Large intestine (tissue), 3 donors: ENCODE results near the gene CMTM8. TPM values are rescaled to one million over a fixed set of nuclear protein-coding genes. Genes with fewer than 3 reads are reported as not detected.

Source experiments
- DNase-seq, 2 donors: peaks; one replicate each; pipeline versions ENCODE4 v3.0.0 to v3.0.0-alpha.2; 2013
- H3K27ac ChIP-seq: one replicate; pipeline ENCODE4 v1.5.1; 2013; ENCODE audit warnings: low read length
- H3K27me3 ChIP-seq: 2 replicates; pipeline ENCODE4 v1.6.1; 2013; ENCODE audit warnings: low read length; ENCODE audit not compliant: control insufficient read depth, insufficient read depth
- H3K36me3 ChIP-seq: 2 replicates; pipeline ENCODE4 v1.6.1; 2013; ENCODE audit warnings: low read length; ENCODE audit not compliant: control insufficient read depth, insufficient read depth
- H3K4me1 ChIP-seq: one replicate; pipeline ENCODE4 v1.6.1; 2013; ENCODE audit warnings: low read length; ENCODE audit not compliant: control insufficient read depth, insufficient read depth
- H3K4me3 ChIP-seq: one replicate; pipeline ENCODE4 v1.5.1; 2013; ENCODE audit warnings: low read length
- H3K9me3 ChIP-seq: one replicate; pipeline ENCODE4 v1.6.1; 2013; ENCODE audit warnings: mild to moderate bottlenecking, low read depth, low read length, moderate library complexity; ENCODE audit not compliant: control insufficient read depth
- WGBS: methylation state at CpG from one replicate; pipeline ENCODE4 v1.1.5; 2013; ENCODE audit warnings: low lambda C conversion rate; ENCODE audit not compliant: insufficient coverage; 5-methylcytosine and 5-hydroxymethylcytosine counted together
- polyA plus RNA-seq: library from polyadenylated mRNA; unstranded; fragments of 120-200 nt; gene quantifications from one replicate; pipeline ENCODE4 v1.2.1, GENCODE V29; 2013

CMTM8 gene
- polyA plus RNA-seq, 1 donor: 20.1 TPM

DNA sequence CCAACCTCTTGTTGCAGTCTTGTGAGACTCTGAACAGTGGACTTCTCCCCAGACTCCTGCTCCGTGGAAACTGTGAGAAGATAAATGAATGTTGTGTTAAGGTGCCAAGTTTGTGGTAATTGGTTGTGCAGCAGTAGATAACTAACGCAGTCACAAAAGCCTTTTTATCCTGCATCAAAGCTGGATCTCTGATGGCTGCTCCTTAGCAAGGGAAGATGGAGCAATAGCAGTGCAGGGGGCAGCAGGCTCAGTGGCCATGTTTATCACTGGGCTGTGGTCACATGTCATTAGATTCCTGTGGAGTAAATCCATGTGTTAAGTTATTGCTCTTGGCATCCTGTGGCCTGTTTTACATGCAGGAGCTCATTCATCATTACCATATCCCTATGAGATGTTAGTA is 166.7 kb downstream of the CMTM8 start:
- Histone ChIP-seq H3K4me3 (no peak overlapping the region), H3K4me1 (peaks cover 6% of the 10 kb centered on the region), H3K27ac (no peak overlapping the region), H3K36me3 (no peaks in the 10 kb centered on the region), H3K27me3 (no peaks in the 10 kb centered on the region), H3K9me3 (no peaks in the 10 kb centered on the region)
- DNase-seq: no peak
- WGBS: no CpG with 5 or more reads among the region's 2 CpGs

DNA sequence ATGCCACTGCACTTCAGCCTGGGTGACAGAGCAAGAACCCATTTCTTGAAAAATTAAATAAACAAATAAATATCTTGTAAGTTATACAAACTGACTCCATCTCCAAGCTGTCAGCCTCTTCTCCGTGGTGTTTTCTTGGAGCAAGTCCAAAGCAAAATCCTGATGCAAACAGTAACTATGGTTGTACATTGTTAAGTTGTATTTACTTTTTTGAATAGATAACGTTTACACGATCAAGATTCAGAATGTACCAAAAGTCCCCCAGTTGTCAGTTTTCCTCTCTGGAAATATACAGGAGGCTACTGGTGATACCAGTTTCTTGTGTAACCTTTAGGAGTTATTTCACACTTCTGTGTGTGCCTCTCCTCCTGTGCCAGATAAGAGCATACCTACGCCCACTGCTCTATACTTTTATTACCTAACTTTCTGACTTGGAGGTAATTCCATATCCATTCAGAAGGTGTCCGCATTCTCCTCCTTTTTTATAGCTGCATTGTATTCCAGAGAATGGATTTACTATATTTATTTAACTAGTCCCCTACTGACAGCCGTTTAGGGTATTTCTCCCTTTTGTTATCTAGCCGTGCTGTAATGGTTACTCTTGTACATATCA is 167.3 kb downstream of the CMTM8 start:
- Histone ChIP-seq H3K4me3 (no peak overlapping the region), H3K36me3 (no peaks in the 10 kb centered on the region), H3K27ac (no peak overlapping the region), H3K9me3 (no peaks in the 10 kb centered on the region), H3K4me1 (peaks cover 5% of the 10 kb centered on the region), H3K27me3 (no peaks in the 10 kb centered on the region)
- DNase-seq: peak in 1 of 2 donors; percentile 44
- 80% methylated on average over 1 of the region's 7 CpGs for WGBS

DNA sequence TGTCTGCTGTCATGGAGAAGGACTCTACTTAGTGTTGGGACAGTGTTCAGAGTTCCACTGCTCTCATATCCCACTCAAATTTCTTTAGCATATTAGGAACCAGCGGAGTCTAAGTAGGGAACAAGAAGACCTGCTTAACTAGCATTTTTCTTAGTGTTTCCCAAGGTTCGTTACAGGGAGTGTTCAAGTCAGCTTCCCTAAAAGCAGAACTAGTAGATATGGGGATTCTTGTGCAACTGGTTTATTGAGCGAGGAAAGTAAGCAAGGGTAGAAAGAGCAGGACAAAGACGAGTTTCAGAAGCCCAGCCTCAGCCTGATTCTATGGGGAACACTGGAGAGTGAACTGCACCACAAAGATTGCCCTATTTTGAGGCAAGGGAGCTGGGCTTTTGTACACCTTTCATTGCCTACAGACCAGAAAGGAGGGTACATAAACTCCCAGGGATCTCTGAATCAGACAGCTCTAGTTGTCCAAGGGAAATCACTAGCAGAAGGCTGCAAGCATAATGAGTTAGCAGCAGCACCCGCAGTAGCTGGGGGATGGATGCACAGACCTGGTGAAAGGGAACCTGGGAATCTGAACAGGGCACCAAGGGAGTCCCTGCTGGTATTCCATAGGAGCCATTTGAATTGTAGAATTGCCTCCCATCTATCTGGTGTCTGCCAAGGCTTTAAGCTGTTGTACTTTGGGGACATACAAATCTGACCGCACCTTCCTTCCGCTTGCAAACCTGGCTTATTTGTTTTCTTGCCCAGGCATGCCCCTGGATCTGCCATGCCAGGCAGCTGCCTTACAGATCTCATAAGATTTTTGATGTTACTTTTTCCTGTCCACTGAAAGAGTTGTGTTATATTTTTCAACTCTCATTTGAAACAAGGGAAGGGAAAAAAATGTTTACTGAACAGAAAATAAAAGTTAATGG is 168.3 kb downstream of the CMTM8 start:
- WGBS: 100% methylated on average over 1 of the region's 7 CpGs
- H3K4me1 ChIP-seq: no peaks in the 10 kb centered on the region
- H3K4me3 ChIP-seq: no peak overlapping the region
- H3K27me3 ChIP-seq: no peaks in the 10 kb centered on the region
- peak in 1 of 2 donors; percentile 46 for DNase-seq
- H3K9me3 ChIP-seq: no peaks in the 10 kb centered on the region
- H3K27ac ChIP-seq: no peak overlapping the region
- no peaks in the 10 kb centered on the region for H3K36me3 ChIP-seq

DNA sequence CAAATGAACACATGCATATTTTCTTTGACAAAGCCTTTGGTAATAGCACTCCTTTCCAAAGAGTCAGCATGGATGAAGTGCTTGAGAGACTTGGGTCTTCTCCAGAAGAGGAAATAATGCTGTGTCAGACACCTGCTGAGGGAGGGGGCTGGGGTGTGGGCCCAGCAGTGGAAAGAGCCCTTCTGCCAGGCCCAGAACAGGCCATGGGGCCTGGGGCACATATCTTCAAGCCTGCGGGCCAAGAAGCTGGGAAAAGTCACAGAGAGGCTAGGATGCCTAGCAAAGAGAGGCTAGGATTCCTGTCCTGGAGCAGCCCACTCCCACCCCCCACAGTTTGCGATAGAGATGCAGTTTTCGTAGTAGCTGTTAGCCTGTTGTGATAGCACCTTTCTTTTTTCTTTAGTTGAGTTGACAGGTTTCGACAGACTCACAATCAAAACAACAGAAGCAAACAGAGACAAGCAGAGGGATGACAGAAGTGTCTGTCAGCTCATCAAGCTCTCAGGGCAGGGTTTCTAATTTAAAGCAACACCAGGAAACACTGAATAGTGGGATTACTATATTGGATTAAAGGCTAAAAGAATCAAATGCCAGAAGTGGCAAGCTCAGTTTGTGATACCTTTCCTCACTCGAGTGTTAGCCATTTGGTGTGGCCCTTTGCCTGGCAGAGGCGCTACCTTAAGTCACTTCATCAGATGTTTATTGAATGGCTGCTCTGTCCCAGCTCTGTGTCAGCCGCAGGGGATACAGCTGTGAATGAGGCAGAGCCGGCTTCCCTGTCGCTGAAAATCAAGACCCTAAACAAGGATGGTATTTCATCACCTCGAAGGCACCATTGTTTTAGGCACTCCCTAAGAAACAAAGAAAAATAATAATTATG is 172.1 kb downstream of the CMTM8 start:
- WGBS: 71% methylated on average over 3 of the region's 10 CpGs
- H3K27ac ChIP-seq: no peak overlapping the region
- DNase-seq: no peak
- no peaks in the 10 kb centered on the region for H3K4me1 ChIP-seq
- H3K9me3 ChIP-seq: no peaks in the 10 kb centered on the region
- no peaks in the 10 kb centered on the region for H3K27me3 ChIP-seq
- H3K4me3 ChIP-seq: no peak overlapping the region
- H3K36me3 ChIP-seq: no peaks in the 10 kb centered on the region

DNA sequence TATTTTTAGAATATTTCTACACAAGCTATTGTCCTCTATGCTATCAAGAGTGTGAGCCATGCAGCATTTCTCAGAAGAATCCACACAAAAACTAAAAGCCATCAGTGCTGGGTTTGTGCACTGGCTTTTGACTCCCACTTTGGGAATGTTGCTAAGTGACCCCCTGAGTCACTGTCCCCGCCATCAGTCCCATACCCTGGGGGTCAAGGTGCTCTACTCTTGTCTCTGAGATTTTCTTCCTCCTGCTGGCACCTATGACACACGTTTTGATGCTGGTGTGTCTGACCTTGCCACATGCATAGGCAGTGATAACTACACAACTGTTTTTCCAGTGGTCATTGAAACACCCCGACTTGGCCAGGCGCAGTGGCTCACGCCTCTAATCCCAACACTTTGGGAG is 173.0 kb downstream of the CMTM8 start:
- no peaks in the 10 kb centered on the region for H3K4me1 ChIP-seq
- no peaks in the 10 kb centered on the region for H3K9me3 ChIP-seq
- 90% methylated on average over 2 of the region's 5 CpGs for WGBS
- H3K27ac ChIP-seq: no peak overlapping the region
- DNase-seq: no peak
- H3K36me3 ChIP-seq: no peaks in the 10 kb centered on the region
- H3K27me3 ChIP-seq: no peaks in the 10 kb centered on the region
- no peak overlapping the region for H3K4me3 ChIP-seq

DNA sequence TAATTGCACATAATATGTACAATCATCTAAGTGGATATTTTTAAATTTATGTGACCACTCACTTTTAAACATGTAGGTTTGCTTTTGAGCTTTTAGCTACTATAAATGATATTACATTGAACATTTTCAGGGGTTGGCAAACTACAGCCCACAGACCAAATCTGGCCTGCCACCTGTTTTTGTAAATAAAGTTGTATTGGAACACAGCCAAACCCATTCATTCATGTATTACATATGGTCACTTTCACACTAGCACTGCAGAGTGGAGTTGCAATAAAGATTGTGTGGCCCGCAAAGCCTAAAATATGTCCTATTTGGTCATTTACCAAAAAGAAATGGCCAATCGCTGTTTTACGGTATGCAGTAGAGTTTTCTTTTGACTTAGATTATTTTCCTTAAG is 174.4 kb downstream of the CMTM8 start:
- H3K27me3 ChIP-seq: no peaks in the 10 kb centered on the region
- 100% methylated on average over 3 of the region's 3 CpGs for WGBS

DNA sequence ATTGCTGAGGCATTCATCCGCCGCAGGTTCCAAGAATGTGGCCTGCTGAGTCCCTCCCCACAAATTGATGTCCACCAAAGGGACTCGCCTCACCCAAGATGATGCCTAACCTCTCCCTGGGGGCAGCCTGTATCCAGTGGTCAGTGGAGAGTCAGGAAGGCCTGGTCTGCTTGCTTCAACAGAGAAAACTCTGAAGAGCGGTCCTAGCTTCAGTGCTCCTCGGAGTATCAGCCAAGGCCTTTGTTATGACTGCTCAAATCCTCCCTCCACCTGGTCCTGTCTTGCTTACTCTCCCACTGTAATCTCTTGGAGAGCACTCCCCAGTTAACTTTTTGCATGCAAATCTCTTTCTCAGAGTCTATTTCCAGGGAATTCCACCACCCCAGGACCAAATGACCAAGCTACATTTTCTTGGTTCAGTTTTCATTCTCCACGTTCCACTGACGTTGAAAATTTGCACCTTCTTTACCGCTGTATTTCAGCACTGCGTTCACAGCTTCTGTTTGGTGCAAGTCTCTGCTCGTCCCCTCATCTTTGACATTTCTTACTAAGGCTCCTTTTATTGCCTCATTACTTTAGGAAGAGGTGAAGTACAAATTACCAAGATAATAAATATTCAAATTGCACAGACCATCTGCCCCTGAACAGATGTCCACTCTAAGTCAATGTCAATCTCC is 175.5 kb downstream of the CMTM8 start:
- H3K4me1 ChIP-seq: no peaks in the 10 kb centered on the region
- 100% methylated on average over 4 of the region's 10 CpGs for WGBS
- DNase-seq: no peak
- H3K4me3 ChIP-seq: no peak overlapping the region
- no peaks in the 10 kb centered on the region for H3K36me3 ChIP-seq
- no peak overlapping the region for H3K27ac ChIP-seq
- no peaks in the 10 kb centered on the region for H3K27me3 ChIP-seq
- H3K9me3 ChIP-seq: no peaks in the 10 kb centered on the region

More for the DNA sequence above, 174.4 kb downstream of the CMTM8 start:
- no peak overlapping the region for H3K27ac ChIP-seq
- no peaks in the 10 kb centered on the region for H3K4me1 ChIP-seq
- DNase-seq: no peak
- no peaks in the 10 kb centered on the region for H3K9me3 ChIP-seq
- no peaks in the 10 kb centered on the region for H3K36me3 ChIP-seq
- no peak overlapping the region for H3K4me3 ChIP-seq

DNA sequence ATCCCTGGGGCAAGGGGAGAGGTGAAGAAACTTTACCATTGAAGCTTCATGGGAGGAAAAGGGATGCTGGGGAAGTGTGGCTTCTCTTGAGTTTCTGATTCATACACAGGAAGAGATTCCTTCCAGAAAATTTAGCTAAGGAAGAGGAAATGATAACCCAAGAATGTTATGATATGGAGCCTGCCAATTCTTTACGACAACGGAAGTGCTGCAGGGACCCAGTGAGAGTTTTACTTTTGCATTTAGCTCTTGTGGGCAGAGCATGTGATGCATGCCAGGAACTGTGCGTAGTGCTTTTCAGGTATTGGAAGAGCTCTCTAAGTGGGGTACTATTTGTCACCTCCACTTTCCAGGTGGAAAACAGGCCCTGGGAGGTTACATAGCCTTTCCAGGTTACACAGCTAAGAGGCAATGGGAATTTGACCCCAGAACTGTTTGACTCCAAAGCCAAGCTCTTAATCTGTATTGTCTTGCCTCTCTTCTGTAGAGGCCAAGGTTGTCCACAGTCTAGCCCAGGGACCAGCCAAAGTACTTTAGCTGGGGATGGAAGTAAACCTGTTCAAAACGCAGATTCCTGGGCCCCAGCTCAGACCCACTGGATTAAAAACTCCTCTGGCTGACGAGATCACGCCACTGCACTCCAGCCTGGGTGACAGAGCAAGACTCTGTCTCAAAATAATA is 176.2 kb downstream of the CMTM8 start:
- Histone ChIP-seq H3K27me3 (no peaks in the 10 kb centered on the region), H3K27ac (no peak overlapping the region), H3K36me3 (no peaks in the 10 kb centered on the region), H3K4me3 (no peak overlapping the region), H3K9me3 (no peaks in the 10 kb centered on the region), H3K4me1 (no peaks in the 10 kb centered on the region)
- DNase-seq: no peak
- WGBS: 94% methylated on average over 3 of the region's 6 CpGs

DNA sequence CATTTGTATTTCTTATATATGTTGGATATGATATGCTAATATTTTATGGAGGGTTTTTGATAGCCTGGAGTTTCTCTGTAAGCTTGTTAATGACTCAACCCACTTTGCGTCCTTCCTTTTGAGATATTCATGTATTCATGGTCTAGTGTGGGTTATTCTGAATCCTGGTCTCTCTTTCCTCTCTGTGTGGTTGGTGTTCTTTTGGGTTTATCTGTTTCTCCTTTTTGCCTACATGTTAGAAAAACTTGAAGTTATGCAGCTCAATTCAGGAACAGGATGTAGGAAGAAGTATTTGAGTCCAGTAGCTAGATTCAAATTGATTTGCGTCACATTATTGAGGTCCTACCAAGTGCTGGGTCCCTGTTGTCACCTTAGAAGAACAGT is 181.3 kb downstream of the CMTM8 start:
- H3K27me3 ChIP-seq: no peaks in the 10 kb centered on the region
- no peaks in the 10 kb centered on the region for H3K9me3 ChIP-seq
- no peak for DNase-seq
- no CpG with 5 or more reads among the region's 2 CpGs for WGBS
- H3K4me1 ChIP-seq: peaks cover 18% of the 10 kb centered on the region
- no peak overlapping the region for H3K4me3 ChIP-seq
- H3K27ac ChIP-seq: no peak overlapping the region
- no peaks in the 10 kb centered on the region for H3K36me3 ChIP-seq
